Right kidney (tissue), 1 donor: Measurements from ENCODE around the gene CASP10.
"Not testable (repeated sequence)": the region's sequence is repeated elsewhere in the genome, so short reads cannot be mapped to it uniquely, and the experiment has no call there.

Source experiments
- DNase-seq: peaks from one replicate; pipeline ENCODE4 v3.0.0-alpha.2; 2016

CASP10 gene

DNA sequence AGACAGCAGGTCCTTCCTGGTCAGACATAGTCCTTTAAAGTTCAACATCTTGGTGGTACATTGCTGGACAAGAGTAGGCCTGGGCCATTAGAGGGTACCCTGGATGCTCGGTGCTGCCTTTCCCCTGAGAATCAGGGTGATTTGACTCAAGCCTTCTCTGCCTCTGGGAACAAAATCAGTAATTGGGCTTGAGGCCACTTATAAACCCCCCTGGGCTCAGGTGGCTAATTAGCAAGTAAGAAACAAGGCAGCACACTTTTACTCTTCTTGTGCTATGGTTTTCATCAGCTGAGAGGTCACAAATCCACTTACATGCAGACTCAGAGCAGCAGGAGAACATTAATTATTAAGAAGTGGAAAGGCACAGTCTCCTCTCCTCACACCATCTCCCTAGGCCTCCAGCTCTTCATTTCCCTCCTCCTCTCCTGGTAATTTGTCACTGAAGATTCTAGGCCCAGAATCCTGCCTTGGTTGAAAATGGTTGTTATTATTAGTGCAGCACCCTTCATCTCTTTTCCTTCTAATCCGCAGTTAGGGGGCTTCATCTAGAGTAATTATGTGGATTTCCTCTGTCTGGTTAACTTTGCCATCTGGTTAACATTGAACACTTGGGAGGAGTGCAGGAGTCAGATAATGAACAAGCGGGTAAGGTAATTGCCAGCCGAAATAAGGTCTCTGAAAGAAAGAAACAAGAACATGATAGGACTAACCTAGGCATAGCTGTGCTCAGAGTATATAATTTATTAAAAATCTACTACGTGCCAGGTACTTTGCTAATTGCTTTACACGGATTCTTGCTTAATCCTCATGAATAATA is 29.7 kb upstream of the CASP10 start:
- DNase-seq, result no peak

DNA sequence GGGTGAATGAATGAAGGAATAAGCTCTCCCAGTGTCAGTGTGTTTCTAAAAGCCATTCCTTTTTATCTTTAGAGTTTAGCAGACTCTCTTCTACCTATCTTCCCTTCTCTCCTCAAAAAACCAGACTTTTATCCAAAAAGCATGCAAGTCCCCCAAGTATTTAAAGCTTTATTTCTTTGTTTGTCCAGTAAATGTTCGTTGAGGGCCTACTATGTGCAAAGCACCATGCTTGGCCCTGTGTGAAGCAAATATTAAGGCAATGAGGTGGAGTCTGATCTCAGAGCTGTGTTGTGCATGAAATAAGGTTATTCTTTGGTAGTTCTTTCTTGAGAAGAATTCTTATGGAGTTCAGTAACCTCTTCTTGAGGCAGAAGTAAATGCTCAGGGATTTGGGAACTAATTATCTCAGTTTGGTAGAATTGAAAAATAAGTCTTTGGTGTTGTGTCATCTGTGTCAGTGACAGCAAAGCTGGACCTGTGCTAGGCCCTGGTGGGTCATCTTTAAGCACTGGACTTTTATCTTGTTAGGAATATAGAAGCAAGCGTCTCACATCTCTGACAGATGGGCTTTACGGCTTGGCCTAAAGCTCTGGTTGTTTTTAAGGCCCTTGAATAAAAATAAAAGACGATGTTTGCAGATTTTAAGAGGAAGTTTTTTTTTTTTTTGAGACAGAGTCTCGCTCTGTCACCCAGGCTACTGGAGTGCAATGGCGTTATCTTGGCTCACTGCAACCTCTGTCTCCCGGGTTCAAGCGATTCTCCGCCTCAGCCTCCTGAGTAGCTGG is 28.1 kb upstream of the CASP10 start:
- DNase-seq, result no peak

DNA sequence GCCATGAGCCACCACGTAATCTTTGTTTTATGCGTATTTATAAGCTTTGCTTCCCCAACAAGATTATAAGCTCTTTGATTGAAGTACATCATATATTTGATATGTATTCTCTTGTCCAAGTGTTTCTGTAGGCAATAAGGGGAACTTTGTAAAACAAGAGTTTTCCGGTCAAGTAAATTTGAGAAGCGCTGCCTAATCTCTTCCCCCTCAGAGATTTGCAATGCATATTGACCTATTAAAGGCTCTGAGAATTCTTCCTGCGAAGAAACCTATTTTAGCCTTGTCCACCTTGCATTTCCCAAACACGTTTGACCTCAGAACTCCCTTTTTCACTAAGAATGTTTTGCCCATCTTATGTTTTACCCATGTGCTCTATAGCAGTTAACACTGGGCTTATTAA is 26.9 kb upstream of the CASP10 start:
- DNase-seq, result no peak

DNA sequence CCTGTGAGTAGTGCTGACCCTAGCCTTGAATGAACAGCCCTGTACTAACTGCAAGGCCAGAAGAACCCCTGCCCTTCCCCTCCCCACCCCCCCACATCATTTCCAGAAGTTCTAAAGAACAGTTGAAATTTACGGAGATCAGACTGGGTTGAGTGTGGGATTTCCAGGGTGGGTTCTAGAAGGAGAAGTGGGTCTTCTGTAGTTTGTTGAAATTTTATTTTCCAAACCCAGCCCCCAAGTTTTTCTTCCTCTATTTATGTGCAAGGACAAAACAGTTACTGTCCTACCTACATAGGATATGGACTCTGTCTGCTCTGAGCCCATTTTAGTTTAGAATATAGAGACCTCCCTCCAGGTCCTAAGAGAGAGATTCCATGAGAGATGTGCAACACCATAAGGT is 26.3 kb upstream of the CASP10 start:
- no peak for DNase-seq

GRCh38 chr2:201157694-201158093 is 25.2 kb upstream of the CASP10 start:
- DNase-seq, result no peak

DNA sequence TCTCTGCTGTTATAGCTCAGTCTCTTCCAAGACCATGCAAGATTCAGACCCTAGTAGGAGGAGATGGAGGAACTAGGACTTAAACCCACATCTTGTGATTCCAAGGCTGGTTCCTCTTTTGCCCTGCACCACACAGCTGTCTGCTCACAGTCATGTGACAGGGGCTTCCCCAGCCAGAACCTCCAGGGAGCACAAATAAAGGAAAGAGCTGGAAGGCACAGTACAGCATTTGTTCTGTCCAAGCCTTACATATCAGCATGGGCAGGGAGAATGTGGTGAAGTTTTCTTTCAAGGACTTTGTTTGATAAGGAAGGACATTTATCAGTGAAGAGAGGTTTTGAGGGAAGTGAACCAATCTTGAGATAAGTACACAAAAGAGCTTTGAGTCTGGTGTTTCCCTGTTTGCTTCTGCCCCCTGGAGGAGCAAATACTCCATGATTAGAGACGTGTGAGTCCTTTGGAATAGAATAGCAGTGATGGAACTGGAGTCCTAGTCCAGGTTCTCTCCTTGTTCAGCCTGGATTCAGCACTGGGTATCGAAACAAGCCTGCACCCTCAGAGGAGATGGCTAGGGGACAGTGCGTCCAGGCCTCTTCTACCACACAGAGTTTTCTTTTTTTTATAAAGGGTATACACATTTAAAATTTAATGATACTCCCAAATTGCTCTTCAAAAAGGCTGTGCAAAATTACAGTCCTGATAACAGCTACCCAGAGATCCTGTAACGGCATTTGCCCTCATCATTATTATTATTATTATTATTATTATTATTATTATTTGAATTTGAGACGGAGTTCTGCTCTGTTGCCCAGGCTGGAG is 24.6 kb upstream of the CASP10 start:
- DNase-seq, result peak; percentile 45

GRCh38 chr2:201164166-201164565 is 18.8 kb upstream of the CASP10 start:
- no peak for DNase-seq

GRCh38 chr2:201167546-201167945 is 15.4 kb upstream of the CASP10 start:
- no peak for DNase-seq

GRCh38 chr2:201168496-201168895 is 14.4 kb upstream of the CASP10 start:
- DNase-seq, result not testable (repeated sequence)

- no peak for DNase-seq
Observed at GRCh38 chr2:201171259-201171814, 11.6 kb upstream of the CASP10 start.

- no peak for DNase-seq
Observed at GRCh38 chr2:201172279-201172678, 10.7 kb upstream of the CASP10 start.

GRCh38 chr2:201174687-201175086 is 8.3 kb upstream of the CASP10 start:
- no peak for DNase-seq

GRCh38 chr2:201176081-201176481 is 6.9 kb upstream of the CASP10 start:
- DNase-seq, result no peak

DNA sequence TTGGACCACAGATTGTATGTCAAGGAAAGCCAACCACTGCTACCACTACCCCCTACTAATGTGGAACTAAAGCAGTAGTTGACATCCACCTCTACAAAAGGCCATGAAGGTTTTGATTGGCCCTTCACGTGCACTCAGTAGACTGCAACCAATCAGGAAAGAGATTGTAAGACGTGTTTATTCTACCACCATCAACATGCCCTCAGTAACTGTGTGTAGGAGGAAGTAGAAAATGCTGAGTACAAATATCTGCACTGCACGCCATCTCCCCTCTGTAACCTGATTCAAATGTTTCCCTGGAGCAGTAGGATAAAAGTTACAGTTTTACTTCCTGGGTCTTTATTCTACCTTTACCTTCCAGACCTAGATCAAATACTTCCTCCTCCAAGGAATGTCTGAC is 2.9 kb upstream of the CASP10 start:
- DNase-seq, result no peak

DNA sequence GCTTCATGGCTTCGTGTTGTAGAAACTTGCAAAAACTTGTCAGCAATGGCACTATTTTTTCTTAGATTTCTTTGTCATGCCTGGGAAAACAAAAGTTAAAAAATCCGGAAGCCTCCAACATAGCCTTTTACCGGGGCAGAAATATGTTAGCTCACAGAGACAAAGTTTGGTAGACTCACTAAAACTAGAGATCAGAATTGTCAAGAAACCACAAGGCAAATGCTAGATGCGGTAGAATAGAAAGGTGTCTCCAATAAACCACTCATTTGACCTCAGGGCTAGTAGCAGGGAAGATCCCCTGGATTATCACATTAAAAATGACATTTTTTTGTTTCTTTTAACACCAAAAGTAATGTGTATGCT is 405 bp downstream of the CASP10 start:
- no peak for DNase-seq

DNA sequence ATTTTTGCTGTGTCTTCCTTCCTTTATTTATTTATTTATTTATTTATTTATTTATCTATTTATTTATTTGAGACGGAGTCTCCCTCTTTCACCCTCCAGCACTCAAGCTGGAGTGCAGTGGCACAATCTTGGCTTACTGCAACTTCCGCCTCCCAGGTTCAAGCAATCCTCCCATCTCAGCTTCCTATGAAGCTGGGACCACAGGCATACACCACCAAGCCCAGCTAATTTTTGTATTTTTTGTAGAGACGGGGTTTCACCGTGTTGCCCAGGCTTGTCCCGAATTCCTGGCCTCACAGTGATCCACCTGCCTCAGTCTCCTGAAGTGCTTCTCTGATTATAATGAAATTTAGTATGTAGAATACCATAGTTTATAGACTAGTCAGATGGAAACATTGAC is 894 bp downstream of the CASP10 start:
- not testable (repeated sequence) for DNase-seq

DNA sequence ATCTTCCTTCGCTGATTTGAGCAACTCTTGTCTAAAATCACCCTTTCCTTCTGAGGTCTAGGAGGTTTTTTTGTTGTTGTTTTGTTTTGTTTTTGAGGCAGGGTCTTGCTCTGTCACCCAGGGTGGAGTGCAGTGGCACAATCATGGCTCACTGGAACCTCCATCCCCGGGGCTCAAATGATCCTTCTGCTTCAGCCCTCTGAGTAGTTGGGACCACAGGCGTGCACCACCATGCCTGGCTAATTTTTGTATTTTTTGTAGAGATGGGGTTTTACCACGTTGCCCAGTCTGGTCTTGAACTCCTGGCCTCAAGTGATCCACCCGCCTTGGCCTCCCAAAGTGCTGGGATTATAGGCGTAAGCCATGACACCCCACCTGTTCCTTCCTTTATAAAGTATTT is 1.3 kb downstream of the CASP10 start:
- not testable (repeated sequence) for DNase-seq

DNA sequence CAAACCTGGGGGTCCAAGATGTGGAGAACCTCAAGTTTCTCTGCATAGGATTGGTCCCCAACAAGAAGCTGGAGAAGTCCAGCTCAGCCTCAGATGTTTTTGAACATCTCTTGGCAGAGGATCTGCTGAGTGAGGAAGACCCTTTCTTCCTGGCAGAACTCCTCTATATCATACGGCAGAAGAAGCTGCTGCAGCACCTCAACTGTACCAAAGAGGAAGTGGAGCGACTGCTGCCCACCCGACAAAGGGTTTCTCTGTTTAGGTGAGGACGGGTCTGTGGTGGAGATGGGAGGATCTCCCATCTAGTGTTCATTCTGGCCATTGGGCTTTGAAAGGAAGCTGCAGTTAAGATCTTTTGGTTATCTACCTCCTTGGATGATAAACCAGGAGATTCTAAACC is 2.9 kb downstream of the CASP10 start:
- no peak for DNase-seq

- no peak for DNase-seq
Observed at GRCh38 chr2:201186982-201187381, 4.0 kb downstream of the CASP10 start.

DNA sequence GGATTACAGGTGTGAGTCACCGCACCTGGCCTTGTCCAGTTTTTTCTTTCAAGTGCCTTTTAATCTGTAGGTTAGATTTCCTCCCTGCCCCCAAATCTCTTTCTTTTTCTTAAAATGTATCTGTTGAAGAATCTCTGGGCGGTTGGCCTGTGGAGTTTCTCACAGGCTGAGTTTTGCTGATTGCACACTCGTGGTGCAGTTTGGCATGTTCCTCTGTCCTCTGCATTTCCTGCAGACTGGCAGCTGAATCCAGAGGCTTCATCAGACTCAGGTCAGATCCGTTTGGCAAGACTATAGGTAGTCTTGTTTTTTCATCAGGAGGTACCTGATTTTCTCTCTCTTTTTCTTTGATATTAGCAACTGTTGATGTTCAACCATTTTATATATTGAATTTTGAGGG is 5.5 kb downstream of the CASP10 start:
- DNase-seq, result no peak

DNA sequence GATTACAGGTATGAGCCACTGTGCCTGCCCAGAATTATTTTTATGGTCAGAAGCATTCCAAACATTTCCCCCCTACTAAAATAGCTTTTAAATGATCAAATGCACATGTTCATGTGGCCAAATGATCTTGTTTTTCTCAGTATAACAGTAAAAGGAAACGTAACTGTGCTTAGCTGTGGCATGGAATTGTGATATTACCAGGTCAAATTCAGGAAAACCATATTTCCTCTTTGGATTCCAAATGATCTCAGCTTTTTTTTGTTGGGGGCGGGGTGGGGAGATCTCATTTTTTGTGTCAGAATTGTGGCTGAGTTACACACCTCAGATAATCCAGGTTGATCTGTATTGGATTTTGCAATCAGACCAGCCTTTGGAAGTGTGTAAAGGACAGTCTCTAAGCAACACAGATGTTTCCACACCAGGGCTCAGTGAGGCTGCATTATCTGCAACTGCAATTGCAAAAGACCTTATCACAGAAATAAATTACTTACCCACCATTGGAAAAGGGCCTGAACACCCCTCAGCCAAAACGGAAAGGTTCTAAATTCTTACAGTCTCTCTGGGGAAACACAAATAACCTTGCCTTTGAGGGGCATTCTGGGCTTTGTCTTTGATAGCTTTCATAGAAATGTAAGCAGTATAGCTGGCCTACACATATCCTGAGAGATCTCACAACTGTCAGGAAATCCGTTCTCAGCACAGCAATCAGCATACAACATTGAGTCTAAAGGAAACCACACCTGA is 8.4 kb downstream of the CASP10 start:
- DNase-seq, result no peak

DNA sequence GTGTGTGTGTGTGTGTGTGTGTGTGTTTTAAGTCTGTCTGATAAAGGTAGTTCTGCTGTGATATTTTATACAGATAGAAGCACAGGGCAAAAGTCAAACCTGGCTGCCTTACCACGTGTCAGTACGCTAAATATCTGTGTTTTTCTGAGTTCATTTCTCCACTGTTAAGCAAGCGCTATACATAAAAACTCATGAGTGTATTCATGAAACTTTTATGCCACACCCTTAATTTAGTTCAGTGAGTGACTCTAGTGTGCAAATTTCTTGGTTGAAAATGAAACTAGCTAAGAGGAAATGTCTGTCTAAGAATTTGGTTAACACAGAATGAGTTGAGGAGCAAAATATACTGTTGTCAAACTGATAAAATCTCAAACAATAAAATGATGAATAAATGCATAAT is 11.2 kb downstream of the CASP10 start:
- DNase-seq, result no peak
